CD1c-positive myeloid dendritic cell (primary cell): ENCODE measurements around the gene EDDM13.
"Not testable (repeated sequence)": the region's sequence is repeated elsewhere in the genome, so short reads cannot be mapped to it uniquely, and the experiment has no call there.

Source experiments
- DNase-seq: peaks from one replicate; pipeline ENCODE4 v3.0.0-alpha.2; 2016; ENCODE audit errors: extremely low spot score

Gene EDDM13, protein sequence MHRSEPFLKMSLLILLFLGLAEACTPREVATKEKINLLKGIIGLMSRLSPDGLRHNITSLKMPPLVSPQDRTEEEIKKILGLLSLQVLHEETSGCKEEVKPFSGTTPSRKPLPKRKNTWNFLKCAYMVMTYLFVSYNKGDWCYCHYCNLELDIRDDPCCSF

DNA sequence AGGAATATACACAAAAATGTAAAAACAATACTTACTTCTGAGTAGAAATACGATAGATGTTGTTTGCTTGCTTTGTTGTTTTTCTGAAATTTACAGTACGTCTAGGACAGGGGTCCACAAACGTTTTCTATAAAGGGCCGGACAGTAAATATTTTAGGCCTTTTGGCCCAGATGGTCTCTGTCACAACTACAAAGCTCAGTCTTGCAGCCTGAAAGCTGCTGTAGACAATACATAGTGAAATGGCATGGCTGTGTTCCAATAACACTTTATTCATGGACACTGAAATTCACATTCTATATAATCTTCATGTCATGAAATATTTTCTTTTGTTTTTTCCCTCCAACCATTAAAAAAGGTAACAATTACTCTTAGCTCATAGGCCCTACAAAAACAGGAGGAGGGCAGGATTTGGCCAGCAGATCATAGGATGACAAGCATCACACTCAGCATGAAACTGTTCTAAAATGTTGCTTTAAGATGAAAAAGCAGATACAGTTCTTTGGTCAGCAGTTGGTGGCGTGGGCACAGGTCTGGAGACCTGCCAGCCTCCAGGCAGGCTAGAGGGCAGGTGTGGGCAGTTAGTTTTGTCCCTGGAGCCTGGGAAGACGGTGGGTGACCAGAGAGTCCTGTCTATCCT, at the start of gene EDDM13:
TSS of gene EDDM13 (plus strand) at position 588 of the 638 bp plus-strand sequence. CDS start 87 bp downstream, outside the sequence.
- no peak for DNase-seq

DNA sequence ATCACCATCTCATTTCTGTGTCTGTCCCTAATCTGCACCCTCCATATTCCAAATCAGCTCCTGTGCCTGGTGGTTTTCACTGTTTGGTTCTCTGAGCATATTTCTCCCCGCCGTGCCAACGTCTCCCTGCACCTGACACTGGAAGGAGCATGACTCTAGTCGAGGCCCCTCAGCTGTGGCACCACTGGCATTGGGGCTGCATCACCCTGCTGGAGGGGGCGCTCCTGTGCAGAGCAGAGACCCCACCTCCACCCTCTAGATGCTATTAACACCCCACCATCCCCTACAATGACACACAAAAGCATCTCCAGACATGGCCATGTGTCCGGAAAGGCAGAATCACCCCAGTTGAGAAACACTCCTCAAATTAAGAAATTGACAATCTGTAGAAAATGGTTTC, 49.6 kb upstream of the EDDM13 start:
- no peak for DNase-seq

DNA sequence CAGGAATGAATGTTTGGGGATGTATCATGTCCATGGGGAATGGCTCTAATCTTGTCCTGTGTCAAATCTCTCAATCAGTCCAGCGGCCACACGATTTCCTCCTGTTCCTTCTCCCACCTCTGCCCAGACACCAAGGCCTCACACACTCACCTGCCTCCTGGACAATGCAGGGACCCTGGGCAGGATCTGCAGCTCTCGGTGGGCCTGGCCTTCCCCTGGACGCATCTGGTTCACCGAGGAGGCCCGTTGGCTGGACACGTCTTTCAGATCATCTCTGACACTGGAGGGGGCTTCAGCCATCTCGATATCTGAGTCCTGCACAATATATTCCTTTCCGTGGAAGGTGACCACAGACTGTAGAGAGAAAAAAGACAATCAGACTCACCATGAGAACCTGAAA, 49.1 kb upstream of the EDDM13 start:
- DNase-seq: no peak

DNA sequence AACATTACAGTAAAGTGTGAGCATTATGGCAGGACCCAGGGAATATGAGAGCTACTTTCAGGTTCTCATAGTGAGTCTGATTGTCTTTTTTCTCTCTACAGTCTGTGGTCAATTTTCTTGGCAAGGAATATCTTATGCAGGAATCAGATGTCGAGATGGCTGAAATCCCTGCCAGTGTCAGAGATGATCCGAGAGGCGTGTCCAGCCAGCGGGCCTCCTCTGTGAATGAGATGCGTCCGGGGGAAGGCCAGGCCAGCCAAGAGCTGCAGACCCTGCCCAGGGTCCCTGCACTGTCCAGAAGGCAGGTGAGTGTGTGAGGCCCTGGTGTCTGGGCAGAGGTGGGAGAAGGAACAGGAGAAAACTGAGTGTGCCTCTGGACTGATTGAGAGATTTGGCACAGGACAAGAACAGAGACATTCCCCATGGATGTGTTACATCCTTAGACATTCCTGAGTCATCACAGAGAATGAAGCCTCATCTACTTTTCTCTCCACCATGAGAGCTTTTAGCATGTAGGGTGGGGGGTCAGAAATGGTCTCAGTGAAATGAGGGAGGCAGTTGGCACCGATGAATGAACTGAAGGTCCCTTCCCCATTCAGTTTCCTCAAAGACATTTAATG, 27.3 kb upstream of the EDDM13 start:
- DNase-seq: no peak

DNA sequence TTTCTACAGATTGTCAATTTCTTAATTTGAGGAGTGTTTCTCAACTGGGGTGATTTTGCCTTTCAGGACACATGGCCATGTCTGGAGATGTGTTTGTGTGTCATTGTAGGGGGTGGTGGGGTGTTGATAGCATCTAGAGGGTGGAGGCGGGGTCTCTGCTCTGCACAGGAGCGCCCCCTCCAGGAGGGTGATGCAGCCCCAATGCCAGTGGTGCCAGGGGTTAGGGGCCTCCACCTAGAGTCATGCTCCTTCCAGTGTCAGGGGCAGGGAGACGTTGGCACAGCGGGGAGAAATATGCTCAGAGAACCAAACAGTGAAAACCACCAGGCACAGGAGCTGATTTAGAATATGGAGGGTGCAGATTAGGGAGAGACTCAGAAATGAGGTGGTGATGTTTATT, 26.8 kb upstream of the EDDM13 start:
- DNase-seq: not testable (repeated sequence)

DNA sequence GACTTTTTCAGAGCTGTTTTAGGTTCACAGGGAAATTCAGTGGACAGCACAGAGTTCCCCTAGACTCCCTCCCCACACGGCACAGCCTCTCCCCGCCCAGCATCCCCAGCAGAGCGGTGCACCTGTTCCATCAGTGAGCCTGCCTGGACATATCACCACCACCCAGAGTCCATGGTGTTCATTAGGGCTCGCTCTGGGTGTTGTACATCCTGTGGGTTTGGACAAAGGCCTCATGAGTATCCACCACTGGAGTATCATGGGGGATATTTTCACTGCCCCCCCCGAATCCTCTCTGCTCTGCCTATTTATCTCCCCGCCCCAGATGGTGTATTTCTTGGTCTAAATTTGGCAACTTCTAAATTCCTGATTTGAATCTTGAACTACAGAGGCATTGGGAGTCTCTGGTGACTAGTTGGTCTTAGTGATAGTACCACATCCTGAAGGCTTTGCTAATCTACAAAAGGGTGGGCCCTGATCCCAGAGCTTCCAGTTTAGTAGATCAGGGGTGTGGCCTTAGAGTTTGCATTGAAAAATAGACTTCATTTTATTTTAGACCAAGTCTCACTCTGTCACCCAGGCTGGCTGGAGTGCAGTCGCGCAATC, 23.7 kb upstream of the EDDM13 start:
- DNase-seq: not testable (repeated sequence)

DNA sequence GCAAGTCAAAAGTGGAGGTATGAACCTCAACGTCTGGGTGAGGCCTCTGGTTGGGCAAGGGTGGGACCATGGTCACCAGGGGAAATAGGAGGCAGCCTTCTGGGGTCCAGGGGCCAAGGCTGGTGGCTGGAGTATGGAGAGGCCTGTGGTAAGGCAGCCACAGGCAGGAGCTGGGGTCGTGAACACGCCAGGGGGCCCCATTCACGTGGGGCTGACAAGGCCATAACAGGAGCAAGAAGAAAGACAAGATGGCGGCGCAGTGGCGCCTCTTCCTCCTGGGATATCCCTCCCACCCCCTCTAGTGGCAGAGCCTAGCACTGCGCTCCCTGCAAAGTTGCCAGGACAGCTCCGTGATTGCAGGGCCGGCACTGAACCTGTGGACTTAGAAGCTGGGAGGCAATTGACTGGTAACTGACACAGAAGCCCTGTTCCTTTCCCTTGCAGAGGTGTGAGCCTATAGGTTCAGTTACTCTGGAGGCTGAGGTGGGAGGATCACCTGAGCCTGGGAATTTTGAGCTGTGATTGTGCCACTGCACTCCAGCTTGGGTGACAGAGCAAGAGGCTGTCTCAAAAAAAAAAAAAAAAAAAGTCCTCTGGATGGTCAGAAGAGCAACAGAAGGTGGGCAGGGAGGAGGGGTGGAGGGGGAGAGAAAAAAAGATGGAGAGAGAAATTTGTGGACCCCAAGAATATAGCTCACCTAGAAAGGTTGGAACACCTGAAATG, 19.7 kb upstream of the EDDM13 start:
- DNase-seq: peak; percentile 76

DNA sequence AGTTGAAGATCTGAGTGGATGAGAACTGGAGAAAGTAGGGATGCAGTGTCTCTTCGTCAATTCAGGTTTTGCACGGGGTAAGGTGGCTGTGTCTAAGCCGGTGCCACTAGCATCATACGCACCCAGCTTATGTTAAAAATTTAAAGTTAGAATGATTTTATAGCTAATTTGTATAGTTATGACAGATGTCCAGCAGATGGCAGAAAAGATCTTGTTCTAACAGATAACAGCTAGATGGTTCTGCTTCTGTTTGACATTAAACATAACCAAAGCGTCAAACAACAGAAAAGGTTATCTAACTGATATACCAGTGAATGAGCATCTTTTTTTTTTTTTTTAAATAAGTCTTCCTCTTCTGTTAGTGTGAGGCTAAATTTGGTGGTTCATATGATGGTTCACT, 18.8 kb upstream of the EDDM13 start:
- peak; percentile 76 for DNase-seq

DNA sequence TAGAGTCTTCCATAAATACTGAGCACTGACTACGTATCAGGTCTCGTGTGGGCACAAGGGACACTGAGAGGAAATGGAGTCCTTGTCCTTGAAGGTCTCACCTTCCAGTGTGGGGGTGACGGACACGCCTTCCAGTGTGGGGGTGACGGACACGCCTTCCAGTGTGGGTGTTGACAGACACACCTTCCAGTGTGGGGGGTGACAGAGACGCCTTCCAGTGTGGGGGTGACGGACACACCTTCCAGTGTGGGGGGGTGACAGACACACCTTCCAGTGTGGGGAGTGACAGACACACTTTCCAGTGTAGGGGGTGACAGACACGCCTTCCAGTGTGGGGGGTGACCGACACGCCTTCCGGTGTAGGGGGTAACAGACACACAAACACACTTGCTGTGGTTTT, 14.3 kb upstream of the EDDM13 start:
- no peak for DNase-seq

DNA sequence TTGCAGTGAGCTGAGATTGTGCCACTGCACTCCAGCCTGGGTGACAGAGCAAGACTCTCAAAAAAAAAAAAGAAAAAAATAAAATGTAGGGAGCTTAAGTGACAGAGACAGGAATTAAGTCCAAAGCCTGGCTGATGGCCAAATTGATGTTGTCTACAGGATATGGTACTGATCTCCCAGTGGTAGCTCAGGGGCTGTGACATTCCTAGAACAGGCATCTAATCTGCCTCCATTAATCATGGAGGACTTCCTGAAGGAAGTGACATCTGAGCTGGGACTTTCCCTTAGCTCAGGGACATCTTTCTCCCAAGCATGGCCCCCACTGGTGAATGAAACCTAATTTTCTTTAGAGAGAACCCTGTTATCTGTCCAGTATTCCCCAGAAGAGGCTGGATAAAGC, 11.4 kb upstream of the EDDM13 start:
- no peak for DNase-seq

DNA sequence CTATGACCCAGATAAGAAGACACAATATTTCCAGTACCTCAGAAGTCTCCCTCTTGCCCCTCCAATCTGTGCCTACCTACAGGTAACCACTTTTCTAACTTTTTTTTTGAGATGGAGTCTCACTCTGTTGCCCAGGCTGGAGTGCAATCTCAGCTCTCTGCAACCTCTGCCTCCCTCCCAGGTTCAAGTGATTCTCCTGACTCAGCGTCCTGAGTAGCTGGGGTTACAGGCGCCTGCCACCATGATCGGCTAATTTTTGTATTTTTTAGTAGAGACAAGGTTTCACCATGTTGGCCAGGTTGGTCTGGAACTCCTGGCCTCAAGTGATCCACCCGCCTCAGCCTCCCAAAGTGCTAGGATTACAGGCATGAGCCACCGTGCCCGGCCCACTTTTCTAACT, 10.6 kb upstream of the EDDM13 start:
- not testable (repeated sequence) for DNase-seq

DNA sequence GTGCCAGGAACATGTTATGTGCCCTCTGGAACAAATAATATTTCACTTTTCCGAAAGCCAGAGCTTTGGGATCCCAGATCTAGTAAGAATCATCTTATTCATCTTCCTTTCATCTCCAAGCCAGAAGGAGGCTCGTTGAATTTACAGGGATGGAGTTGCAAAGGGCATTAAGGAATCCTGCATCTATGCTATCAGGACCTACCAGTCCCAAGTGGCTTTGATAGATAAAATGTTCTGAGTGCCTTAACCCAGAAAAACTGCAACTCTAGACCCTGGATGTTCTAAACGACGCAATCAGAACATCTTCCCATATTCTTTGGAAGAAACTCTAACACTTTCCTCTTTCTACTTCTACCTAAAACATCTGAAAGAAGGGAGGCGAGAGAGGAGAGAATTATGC, 9.2 kb upstream of the EDDM13 start:
- DNase-seq: no peak

DNA sequence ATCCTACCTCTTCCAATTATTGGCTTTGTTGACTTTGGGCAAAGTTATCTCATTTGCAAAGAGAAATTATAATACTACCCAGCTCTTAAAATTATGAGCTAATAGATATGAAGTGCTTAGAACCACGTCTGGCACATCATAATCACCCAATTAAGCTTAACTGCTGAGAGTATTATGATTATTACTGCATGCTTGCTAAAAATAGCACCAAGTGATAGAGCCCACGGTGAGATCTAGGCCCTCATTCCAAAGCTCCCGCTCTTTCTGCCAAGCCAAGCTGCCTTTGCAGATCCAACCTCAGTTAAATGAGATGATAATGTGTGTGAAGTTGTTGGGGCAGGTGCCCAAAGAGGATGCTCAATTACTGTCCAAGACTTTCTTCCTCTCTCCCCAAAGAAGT, 6.5 kb upstream of the EDDM13 start:
- no peak for DNase-seq

DNA sequence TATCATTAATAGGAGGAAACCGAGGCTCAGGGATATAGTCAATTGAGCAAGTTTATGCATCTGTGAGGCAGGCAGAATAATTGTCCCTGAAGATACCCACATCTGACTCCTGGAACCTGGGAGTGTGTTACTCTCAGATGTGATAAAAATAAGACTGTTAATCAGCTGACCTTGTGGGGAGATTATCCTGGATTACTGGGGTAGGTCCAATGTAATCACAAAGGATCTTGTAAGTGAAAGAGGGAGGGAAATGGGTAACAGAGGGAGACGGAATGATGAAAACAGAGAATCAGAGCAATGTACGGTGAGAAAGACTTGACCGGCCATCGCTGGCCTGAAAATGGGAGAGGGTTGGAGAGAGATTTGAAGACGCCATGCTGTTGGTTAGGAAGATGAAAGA, 3.2 kb upstream of the EDDM13 start:
- DNase-seq: no peak

DNA sequence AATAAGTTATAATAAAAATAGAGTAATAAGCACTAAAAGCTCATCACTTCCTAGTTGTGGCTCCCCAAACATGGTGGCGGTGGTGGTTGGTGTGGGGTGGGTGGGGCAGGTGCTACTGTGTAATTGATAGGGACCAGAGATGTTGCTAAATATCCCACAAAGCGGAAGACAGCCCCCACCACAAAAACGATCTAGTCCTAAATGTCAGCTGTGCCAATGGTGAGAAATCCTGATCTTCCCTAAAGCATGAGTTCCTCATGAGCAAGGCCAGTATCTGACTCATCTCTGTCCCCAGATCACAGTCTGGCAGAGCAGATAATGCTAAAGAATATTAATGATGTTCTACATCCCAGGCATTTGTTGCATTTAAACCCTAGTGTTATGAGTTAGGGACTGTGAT, 1.9 kb upstream of the EDDM13 start:
- DNase-seq: peak; percentile 92

DNA sequence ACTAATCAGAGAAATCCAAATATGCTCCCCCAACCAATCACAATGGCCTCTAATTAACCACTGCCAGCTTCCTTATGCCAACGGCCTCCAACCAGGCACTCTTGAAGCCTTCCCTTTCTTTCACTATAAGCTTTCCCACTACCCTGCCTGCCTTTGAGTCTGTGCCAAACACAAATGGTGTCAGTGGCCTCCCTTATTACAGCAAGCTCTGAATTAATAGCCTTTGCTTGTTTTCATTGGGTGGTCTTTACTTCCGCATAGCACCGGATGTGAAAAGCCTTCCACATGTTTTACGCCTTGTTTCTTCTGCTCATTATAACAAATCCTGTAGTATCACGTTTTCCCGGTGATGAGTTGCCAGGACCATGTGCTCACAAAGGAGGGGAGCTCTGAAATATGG, 1.4 kb upstream of the EDDM13 start:
- peak; percentile 13 for DNase-seq

DNA sequence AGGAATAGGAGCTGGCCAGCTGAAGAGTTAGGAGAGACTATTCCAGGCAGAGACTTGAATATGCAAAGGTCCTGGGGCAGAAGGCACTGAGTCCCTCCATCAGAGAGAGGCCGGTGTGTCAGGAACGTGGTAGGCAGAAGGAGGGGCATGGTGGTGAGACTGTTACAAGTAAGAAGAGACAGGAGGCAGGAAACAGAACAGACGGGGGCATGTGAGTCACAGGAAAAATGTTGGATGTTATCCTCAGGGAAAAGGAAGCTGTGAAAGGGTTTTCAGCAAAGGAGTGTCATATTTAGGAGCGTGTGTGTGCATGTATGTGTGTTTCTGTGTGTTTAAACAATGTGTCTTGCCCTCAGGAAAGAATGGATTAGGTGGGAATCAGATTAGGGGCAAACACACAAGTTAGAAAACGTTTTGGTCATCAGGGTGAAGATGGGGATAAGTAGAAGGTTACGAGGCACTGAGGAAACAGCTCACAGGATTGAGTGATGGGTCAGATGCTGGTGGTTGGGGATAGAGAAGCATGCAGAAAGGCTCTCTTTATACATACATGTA, 1.1 kb downstream of the EDDM13 start:
- DNase-seq: no peak

DNA sequence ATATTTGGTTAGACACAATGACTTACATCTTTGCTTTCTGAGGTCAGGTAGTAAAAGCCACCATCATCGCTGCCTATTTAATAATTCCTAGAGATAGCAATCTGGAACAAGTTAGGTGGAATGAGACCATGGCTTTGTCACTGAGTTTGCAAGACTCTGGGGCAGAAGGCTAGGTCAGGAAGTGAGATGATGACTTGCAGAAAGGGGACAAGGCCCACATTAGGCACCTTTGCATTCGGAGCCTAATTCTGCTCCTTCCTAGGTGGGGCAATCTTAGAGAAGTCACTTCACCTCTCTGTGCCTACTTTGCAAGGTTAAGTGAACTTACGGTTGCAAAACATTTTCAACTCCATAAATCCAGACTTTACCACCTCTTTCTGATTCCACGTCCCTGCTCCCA, 10.3 kb downstream of the EDDM13 start:
- DNase-seq: no peak

DNA sequence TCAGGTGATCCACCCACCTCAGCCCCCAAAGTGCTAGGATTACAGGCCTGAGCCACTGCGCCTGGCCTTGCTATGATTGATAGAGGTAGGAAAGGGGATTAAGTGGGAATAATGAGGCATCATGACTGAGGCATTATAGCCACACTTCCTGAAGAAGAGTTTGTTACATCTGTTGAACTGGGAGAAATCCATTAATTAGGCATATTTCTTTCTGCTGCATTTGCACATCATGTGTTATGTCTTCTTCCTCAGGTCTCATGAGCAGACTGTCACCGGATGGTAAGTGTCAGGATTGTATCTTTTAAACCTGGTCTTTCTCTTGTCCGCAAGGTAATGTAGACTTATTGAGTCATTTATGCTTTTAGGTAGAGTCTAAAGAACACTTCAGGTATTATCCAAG, 12.2 kb downstream of the EDDM13 start:
- no peak for DNase-seq

DNA sequence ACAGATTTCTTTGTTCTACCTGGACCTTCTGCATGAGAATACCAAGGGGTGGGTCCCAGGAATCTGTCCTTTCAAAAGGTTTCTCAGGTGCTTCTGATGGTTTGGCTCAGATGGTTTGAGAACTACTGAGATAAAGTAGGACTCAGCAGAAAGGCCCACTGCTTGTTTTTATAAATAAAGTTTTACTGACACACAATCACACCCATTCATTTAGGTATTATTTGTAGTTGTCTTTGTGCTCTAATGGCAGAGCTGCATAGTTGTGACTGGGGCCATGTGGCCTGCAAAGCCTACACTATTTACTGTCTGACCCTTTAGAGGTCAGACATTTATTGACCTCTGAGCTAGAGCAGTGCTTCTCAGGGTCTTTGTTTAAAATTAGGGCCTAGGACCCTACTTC, 17.6 kb downstream of the EDDM13 start:
- no peak for DNase-seq

DNA sequence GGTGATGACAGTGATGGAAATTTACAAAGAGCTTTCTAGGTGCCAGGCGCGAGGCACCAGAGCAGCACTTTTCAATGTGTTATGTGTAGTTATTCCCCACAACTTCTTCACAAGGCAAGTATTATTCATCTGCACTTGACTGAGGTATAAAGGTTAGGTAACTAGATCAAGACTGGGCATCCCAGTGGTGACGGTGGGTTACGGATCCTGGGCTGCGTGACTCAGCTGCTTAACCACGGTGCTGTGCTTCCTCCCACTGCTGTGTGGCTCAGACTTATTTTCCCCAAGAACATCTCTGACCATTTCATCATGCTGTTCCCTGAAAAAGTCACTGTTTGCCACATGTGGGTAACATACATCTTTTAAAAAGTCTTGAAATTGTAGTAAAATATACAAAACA, 19.3 kb downstream of the EDDM13 start:
- no peak for DNase-seq

DNA sequence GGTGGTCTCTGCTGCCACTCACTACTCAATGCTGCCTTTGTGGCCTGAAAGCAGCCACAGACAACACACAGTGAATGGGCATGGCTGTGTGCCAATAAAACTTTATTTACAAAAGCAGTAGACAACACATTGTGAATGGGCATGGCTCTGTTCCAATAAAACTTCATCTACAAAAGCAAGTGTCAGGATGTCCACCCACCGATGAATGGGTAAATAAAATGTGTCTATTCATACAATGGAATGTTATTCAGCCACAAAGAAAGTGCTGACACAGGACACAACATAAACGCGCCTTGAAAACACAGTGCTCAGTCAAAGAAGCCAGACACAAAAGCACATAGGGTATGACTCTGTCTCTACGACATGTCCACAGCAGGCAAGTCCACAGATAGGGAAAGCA, 22.0 kb downstream of the EDDM13 start:
- no peak for DNase-seq
